Hepatocyte (in vitro differentiated cells): ENCODE results near the gene NOXA1.

Experiments
- CTCF ChIP-seq: fragments of 200-600 bp; sonication (generic); IDR thresholded peaks from 2 replicates; pipeline ENCODE4 v1.5.1; 2016; ENCODE audit warnings: antibody characterized with exemption, mild to moderate bottlenecking; ENCODE audit not compliant: poor library complexity
- EZH2 ChIP-seq: fragments of 200-600 bp; sonication (generic); IDR thresholded peaks from 2 replicates; pipeline ENCODE4 v1.6.1; 2016; ENCODE audit warnings: antibody characterized with exemption, mild to moderate bottlenecking, borderline replicate concordance

GRCh38 chr9:137380606-137381005 lies 42.6 kb upstream of the NOXA1 start:
- TF ChIP-seq EZH2 = no peak
- TF ChIP-seq CTCF = no peak
